Osteoblast (primary cell): ENCODE measurements around the gene TPPP. TPM values are rescaled to one million over a fixed set of nuclear protein-coding genes. Genes with fewer than 3 reads are reported as not detected.
A peak's percentile ranks its signal among the peaks of the same experiment; 100 is the strongest.
"Not testable (repeated sequence)": the region's sequence is repeated elsewhere in the genome, so short reads cannot be mapped to it uniquely, and the experiment has no call there.

ENCODE experiments used
- DNase-seq: peaks from one replicate; pipeline ENCODE4 v3.0.0; 2011; ENCODE audit warnings: low spot score, mixed read lengths; ENCODE audit not compliant: insufficient read length; ENCODE audit errors: missing footprints
- H2AFZ ChIP-seq: 2 replicates; pipeline ENCODE4 v1.6.0; 2011; ENCODE audit warnings: mild to moderate bottlenecking, low read length
- H3K27ac ChIP-seq: 2 replicates; pipeline ENCODE4 v1.5.1; 2011; ENCODE audit warnings: mild to moderate bottlenecking, low read depth, low read length, moderate library complexity
- H3K27me3 ChIP-seq: 2 replicates; pipeline ENCODE4 v1.6.0; 2012; ENCODE audit warnings: mild to moderate bottlenecking, control low read depth, inconsistent platforms, low read length, moderate library complexity; ENCODE audit not compliant: insufficient read depth
- H3K36me3 ChIP-seq: 2 replicates; pipeline ENCODE4 v1.5.1; 2011; ENCODE audit warnings: mild to moderate bottlenecking, low read length, control low read depth, moderate library complexity; ENCODE audit not compliant: insufficient read depth
- H3K4me1 ChIP-seq: 2 replicates; pipeline ENCODE4 v1.5.1; 2011; ENCODE audit warnings: mild to moderate bottlenecking, low read length, control low read depth, moderate library complexity; ENCODE audit not compliant: insufficient read depth
- H3K4me2 ChIP-seq: 2 replicates; pipeline ENCODE4 v1.6.0; 2011; ENCODE audit warnings: mild to moderate bottlenecking, low read length; ENCODE audit not compliant: insufficient read depth
- H3K4me3 ChIP-seq: fragments of 200-600 bp; sonication (generic); 3 replicates; pipeline ENCODE4 v1.5.1; 2012; ENCODE audit warnings: mild to moderate bottlenecking, low read length, inconsistent platforms; ENCODE audit not compliant: insufficient read depth
- H3K79me2 ChIP-seq: 2 replicates; pipeline ENCODE4 v1.6.0; 2012; ENCODE audit warnings: mild to moderate bottlenecking, low read length, control low read depth, inconsistent platforms; ENCODE audit not compliant: insufficient read depth
- H3K9me3 ChIP-seq: 2 replicates; pipeline ENCODE4 v1.5.1; 2011; ENCODE audit warnings: low read depth, low read length, control low read depth
- H4K20me1 ChIP-seq: 2 replicates; pipeline ENCODE4 v1.6.0; 2012; ENCODE audit warnings: mild to moderate bottlenecking, low read length, control low read depth; ENCODE audit not compliant: insufficient read depth
- CTCF ChIP-seq: IDR thresholded peaks from 2 replicates; pipeline ENCODE4 v1.5.1; 2011; ENCODE audit warnings: mild to moderate bottlenecking, low read depth, low read length, moderate library complexity; ENCODE audit errors: extremely low read depth
- total RNA-seq: library from RNA; depleted of rRNA; stranded (reverse); fragments of >200 nt; gene quantifications from 2 replicates; pipeline ENCODE4 v1.2.3, GENCODE V29; 2012

Gene TPPP
- total RNA-seq, 1 donor, result not detected

GRCh38 chr5:696753-697702 lies 3.9 kb upstream of the TPPP start:
- not testable (repeated sequence) for H2AFZ ChIP-seq, DNase-seq, H3K9me3 ChIP-seq, H3K36me3 ChIP-seq, H3K27ac ChIP-seq, H3K4me2 ChIP-seq, H3K4me1 ChIP-seq, H3K79me2 ChIP-seq, H4K20me1 ChIP-seq, H3K4me3 ChIP-seq
- H3K27me3 ChIP-seq, result peaks cover 37% of the 10 kb centered on the region

- not testable (repeated sequence) for H3K4me3 ChIP-seq, H3K4me1 ChIP-seq, H3K27ac ChIP-seq, H3K4me2 ChIP-seq, DNase-seq, H3K36me3 ChIP-seq, H3K9me3 ChIP-seq, H4K20me1 ChIP-seq, H3K79me2 ChIP-seq, H2AFZ ChIP-seq
- peaks cover 30% of the 10 kb centered on the region for H3K27me3 ChIP-seq
These were observed 3.0 kb upstream of the TPPP start for GRCh38 chr5:696191-696590.

GRCh38 chr5:695475-695874 lies 2.3 kb upstream of the TPPP start:
- not testable (repeated sequence) for H3K36me3 ChIP-seq, H3K4me3 ChIP-seq, H2AFZ ChIP-seq, H4K20me1 ChIP-seq, H3K4me2 ChIP-seq, H3K79me2 ChIP-seq, H3K4me1 ChIP-seq, DNase-seq, H3K9me3 ChIP-seq, H3K27ac ChIP-seq
- H3K27me3 ChIP-seq, result peaks cover 24% of the 10 kb centered on the region

GRCh38 chr5:694042-694431 lies 885 bp upstream of the TPPP start:
- not testable (repeated sequence) for H3K79me2 ChIP-seq, H4K20me1 ChIP-seq, H3K27ac ChIP-seq, H3K4me1 ChIP-seq, H3K4me3 ChIP-seq, H3K4me2 ChIP-seq, H3K36me3 ChIP-seq, H2AFZ ChIP-seq, DNase-seq, H3K9me3 ChIP-seq
- H3K27me3 ChIP-seq, result peaks cover 14% of the 10 kb centered on the region

- not testable (repeated sequence) for H3K4me3 ChIP-seq, H3K79me2 ChIP-seq, H2AFZ ChIP-seq, H3K4me2 ChIP-seq, H3K9me3 ChIP-seq, H3K36me3 ChIP-seq, H3K4me1 ChIP-seq, H3K27ac ChIP-seq, H4K20me1 ChIP-seq
- peaks cover 12% of the 10 kb centered on the region for H3K27me3 ChIP-seq
- peak; percentile 31 for DNase-seq
These were observed 567 bp downstream of the TPPP start for GRCh38 chr5:692529-693041.

GRCh38 chr5:691817-692528 lies 1.2 kb downstream of the TPPP start:
- Histone ChIP-seq H3K36me3 (no peaks in the 10 kb centered on the region), H3K27me3 (peaks cover 9% of the 10 kb centered on the region), H3K79me2 (no peaks in the 10 kb centered on the region), H3K4me2 (no peak overlapping the region), H3K4me3 (no peak overlapping the region), H4K20me1 (no peaks in the 10 kb centered on the region), H3K4me1 (no peaks in the 10 kb centered on the region), H3K9me3 (no peaks in the 10 kb centered on the region), H2AFZ (no peak overlapping the region), H3K27ac (no peak overlapping the region)
- peak; percentile 41 for DNase-seq
- no peak for TF ChIP-seq CTCF

- not testable (repeated sequence) for H3K4me2 ChIP-seq, H2AFZ ChIP-seq, H3K27ac ChIP-seq, DNase-seq, H3K79me2 ChIP-seq, H3K36me3 ChIP-seq, H4K20me1 ChIP-seq, H3K4me3 ChIP-seq, H3K9me3 ChIP-seq, H3K27me3 ChIP-seq, H3K4me1 ChIP-seq
These were observed 2.1 kb downstream of the TPPP start for GRCh38 chr5:691049-691448.

GRCh38 chr5:690293-690692 lies 2.9 kb downstream of the TPPP start:
- H2AFZ ChIP-seq, H3K4me3 ChIP-seq, H3K9me3 ChIP-seq, H3K27ac ChIP-seq, H4K20me1 ChIP-seq, H3K27me3 ChIP-seq, H3K79me2 ChIP-seq, H3K4me1 ChIP-seq, DNase-seq, H3K4me2 ChIP-seq, H3K36me3 ChIP-seq: not testable (repeated sequence)
